ENCODE measurements around the gene DIP2B. TPM values are rescaled to one million over a fixed set of nuclear protein-coding genes. Genes with fewer than 3 reads are reported as not detected.

Gene DIP2B
- total RNA-seq, 1 experiment from 2014 or later: 33.9 TPM

Other genes starting within 250 kb of the DIP2B start
- gene LIMA1, start 221.5 kb upstream of the DIP2B start, total RNA-seq (2014; rRNA removed; shearing (Covaris generic)): 143 and 166 TPM in 2 replicates
- not detected in 2 replicates for gene FAM186A, start 108.4 kb upstream of the DIP2B start, total RNA-seq (2014; rRNA removed; shearing (Covaris generic))
- gene LARP4, start 104.1 kb upstream of the DIP2B start, total RNA-seq (2014; rRNA removed; shearing (Covaris generic)): 22.9 and 33.8 TPM in 2 replicates